AG10803 (cell line): Measurements from ENCODE around the gene SERINC4.

ENCODE experiments used
- DNase-seq: peaks from one replicate; pipeline ENCODE4 v3.0.0; 2010; ENCODE audit warnings: low read depth
- H3K4me3 ChIP-seq: 2 replicates; pipeline ENCODE4 v1.5.1; 2011; ENCODE audit warnings: mild to moderate bottlenecking, low read length, control low read depth
- TF ChIP-seq, protein P1 (sequence below): conservative IDR thresholded peaks from 2 replicates; pipeline ENCODE4 v1.5.1; 2011; ENCODE audit warnings: mild to moderate bottlenecking, low read length, control low read depth, inconsistent platforms

SERINC4 gene

DNA sequence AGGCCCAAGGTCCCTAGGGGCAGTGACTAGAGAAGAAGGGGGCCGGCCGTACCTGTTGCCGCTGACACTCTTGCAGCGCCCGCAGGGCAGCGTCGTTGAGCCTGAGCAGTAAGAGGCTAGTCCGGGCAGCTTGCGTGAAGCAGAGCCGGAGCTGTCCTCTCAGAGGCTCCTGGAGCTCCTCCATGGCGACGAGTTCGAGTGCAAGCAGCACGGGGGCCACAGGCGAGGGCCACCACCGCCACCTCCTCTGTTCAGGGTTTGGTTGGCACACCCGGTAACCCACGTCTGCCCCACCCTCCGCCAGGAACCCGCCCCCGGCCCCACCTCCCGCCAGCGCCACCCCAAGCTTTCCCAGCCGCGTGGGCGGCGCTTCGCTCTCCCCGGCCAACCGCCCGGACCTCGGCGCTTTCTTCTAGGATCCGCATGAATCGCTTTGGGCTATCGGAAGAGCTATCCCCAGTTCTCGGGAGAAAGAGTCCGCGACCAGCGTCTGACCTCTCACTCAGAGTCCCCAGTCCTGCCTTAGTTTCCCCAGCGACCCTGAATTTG is 23.2 kb downstream of the SERINC4 start, which contains the start of gene ELL3:
Gene ELL3 (minus strand): TSS at position 249 of the 549 bp plus-strand sequence. CDS start 65 bp downstream, at position 184.
- DNase-seq, result peak; percentile 57
- H3K4me3 ChIP-seq, result peak within 1 kb of the TSS; percentile 82
- TF ChIP-seq, protein P1, sequence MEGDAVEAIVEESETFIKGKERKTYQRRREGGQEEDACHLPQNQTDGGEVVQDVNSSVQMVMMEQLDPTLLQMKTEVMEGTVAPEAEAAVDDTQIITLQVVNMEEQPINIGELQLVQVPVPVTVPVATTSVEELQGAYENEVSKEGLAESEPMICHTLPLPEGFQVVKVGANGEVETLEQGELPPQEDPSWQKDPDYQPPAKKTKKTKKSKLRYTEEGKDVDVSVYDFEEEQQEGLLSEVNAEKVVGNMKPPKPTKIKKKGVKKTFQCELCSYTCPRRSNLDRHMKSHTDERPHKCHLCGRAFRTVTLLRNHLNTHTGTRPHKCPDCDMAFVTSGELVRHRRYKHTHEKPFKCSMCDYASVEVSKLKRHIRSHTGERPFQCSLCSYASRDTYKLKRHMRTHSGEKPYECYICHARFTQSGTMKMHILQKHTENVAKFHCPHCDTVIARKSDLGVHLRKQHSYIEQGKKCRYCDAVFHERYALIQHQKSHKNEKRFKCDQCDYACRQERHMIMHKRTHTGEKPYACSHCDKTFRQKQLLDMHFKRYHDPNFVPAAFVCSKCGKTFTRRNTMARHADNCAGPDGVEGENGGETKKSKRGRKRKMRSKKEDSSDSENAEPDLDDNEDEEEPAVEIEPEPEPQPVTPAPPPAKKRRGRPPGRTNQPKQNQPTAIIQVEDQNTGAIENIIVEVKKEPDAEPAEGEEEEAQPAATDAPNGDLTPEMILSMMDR, result no peak

- TF ChIP-seq, protein P1, result no peak
- DNase-seq, result no peak
- peak overlapping the region; percentile 82 for H3K4me3 ChIP-seq
Observed at GRCh38 chr15:43776101-43776717, 23.8 kb downstream of the SERINC4 start.

- no peak overlapping the region for H3K4me3 ChIP-seq
- DNase-seq, result peak; percentile 33
- TF ChIP-seq, protein P1, result peak; percentile 35
Observed at GRCh38 chr15:43775411-43775965, 24.5 kb downstream of the SERINC4 start.

GRCh38 chr15:43774062-43774461 is 26.0 kb downstream of the SERINC4 start:
- H3K4me3 ChIP-seq, result no peak overlapping the region
- DNase-seq, result no peak

DNA sequence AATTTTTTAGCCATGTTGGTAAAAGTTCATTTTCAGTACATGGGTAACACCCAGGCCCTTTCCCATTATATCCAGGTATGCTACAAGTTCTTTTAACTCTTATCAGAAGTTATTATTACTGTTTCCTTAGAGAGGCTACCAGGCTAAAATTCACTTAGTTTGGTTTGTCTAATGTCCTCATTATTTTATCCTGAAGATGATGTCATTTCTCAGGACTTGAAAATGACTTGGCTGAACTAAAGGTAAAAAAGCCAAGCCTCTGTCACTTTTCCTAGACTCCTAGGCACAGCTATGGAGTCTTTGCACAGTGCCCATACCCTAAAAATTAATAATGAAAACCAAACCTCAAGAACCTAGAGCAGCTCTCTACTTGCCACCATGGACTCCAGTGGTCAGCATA is 27.4 kb downstream of the SERINC4 start:
- TF ChIP-seq, protein P1, result no peak

More at GRCh38 chr15:43774062-43774461, 26.0 kb downstream of the SERINC4 start:
- TF ChIP-seq, protein P1, result no peak

GRCh38 chr15:43771816-43772215 is 28.2 kb downstream of the SERINC4 start:
- no peak overlapping the region for H3K4me3 ChIP-seq
- DNase-seq, result no peak
- TF ChIP-seq, protein P1, result no peak

More for the DNA sequence above, 27.4 kb downstream of the SERINC4 start:
- H3K4me3 ChIP-seq, result no peak overlapping the region
- no peak for DNase-seq
